ENCODE data around the gene CCDC157.

The CCDC157 gene

GRCh38 chr22:30423959-30424533 lies 67.2 kb downstream of the CCDC157 start:
- Histone ChIP-seq H3K4me3 (ENCODE audit: severe bottlenecking) (peak overlapping the region; percentile 59), H3K36me3 (ENCODE audit: low read depth) (peaks cover 55% of the 10 kb centered on the region), H3K4me1 (ENCODE audit: insufficient read depth, poor library complexity, severe bottlenecking) (peaks cover 36% of the 10 kb centered on the region), H3K27me3 (ENCODE audit: insufficient read depth, poor library complexity, severe bottlenecking) (no peaks in the 10 kb centered on the region), H3K27ac (ENCODE audit: poor library complexity, severe bottlenecking) (peak overlapping the region; percentile 99), H3K9me3 (ENCODE audit: severe bottlenecking) (no peaks in the 10 kb centered on the region)
- peak; percentile 99 for DNase-seq (ENCODE audit: low spot score)
- peak; percentile 68 for ATAC-seq (ENCODE audit: low read depth)
- no peak for TF ChIP-seq CTCF (IDR thresholded peaks at IDR 0.05; ENCODE audit: poor library complexity, severe bottlenecking)

DNA sequence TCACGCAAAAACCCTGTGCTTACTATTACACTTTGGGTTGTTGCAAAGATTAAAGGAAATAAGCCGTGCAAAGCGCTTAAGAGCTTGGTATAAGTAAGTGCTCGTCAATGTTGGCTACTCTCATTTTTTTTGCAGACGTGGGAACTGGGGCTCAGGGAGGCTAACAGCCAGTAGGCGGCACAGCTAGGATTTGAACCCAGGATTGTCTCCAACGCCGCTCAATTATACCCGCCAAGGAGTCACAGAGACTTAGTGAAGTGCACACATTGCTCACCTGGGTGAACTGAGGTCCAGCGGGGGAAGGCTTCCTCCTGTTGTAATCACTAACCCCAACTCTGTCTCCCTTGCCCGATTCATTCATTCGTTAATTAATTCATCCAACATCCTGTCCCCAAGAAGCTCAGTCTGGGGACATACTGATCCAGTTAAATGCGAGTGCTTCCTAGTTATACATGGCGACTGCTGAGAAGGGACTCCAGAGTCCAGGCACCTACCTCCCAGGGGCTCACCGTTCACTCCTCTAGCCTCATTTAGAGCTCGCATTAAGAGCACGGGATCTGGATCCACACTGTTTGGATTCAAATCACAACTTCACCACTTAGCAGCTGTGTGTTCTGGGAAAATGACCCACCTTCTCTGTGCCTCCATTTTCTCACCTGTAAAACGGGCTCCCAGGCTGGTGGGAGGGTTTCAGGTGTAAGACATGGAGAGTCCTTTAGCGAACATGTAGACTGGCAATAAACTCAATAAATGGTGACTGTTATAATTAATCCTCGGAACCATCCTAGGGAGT lies 67.9 kb downstream of the CCDC157 start:
- Histone ChIP-seq H3K27me3 (ENCODE audit: insufficient read depth, poor library complexity, severe bottlenecking) (no peaks in the 10 kb centered on the region), H3K36me3 (ENCODE audit: low read depth) (peaks cover 48% of the 10 kb centered on the region), H3K9me3 (ENCODE audit: severe bottlenecking) (no peaks in the 10 kb centered on the region), H3K27ac (ENCODE audit: poor library complexity, severe bottlenecking) (peak overlapping the region; percentile 99), H3K4me1 (ENCODE audit: insufficient read depth, poor library complexity, severe bottlenecking) (peaks cover 36% of the 10 kb centered on the region), H3K4me3 (ENCODE audit: severe bottlenecking) (peak overlapping the region; percentile 59)
- TF ChIP-seq CTCF (IDR thresholded peaks at IDR 0.05; ENCODE audit: poor library complexity, severe bottlenecking): no peak
- DNase-seq (ENCODE audit: low spot score) (no peak), ATAC-seq (ENCODE audit: low read depth) (no peak)

- no peak for ATAC-seq (ENCODE audit: low read depth)
- H3K27me3 ChIP-seq (ENCODE audit: insufficient read depth, poor library complexity, severe bottlenecking): no peaks in the 10 kb centered on the region
- no peaks in the 10 kb centered on the region for H3K9me3 ChIP-seq (ENCODE audit: severe bottlenecking)
- peak overlapping the region; percentile 59 for H3K4me3 ChIP-seq (ENCODE audit: severe bottlenecking)
- no peak for TF ChIP-seq CTCF (IDR thresholded peaks at IDR 0.05; ENCODE audit: poor library complexity, severe bottlenecking)
- DNase-seq (ENCODE audit: low spot score): no peak
- H3K4me1 ChIP-seq (ENCODE audit: insufficient read depth, poor library complexity, severe bottlenecking): peaks cover 30% of the 10 kb centered on the region
- peak overlapping the region; percentile 99 for H3K27ac ChIP-seq (ENCODE audit: poor library complexity, severe bottlenecking)
- H3K36me3 ChIP-seq (ENCODE audit: low read depth): peaks cover 43% of the 10 kb centered on the region
These were observed 68.5 kb downstream of the CCDC157 start for GRCh38 chr22:30425327-30425615.

DNA sequence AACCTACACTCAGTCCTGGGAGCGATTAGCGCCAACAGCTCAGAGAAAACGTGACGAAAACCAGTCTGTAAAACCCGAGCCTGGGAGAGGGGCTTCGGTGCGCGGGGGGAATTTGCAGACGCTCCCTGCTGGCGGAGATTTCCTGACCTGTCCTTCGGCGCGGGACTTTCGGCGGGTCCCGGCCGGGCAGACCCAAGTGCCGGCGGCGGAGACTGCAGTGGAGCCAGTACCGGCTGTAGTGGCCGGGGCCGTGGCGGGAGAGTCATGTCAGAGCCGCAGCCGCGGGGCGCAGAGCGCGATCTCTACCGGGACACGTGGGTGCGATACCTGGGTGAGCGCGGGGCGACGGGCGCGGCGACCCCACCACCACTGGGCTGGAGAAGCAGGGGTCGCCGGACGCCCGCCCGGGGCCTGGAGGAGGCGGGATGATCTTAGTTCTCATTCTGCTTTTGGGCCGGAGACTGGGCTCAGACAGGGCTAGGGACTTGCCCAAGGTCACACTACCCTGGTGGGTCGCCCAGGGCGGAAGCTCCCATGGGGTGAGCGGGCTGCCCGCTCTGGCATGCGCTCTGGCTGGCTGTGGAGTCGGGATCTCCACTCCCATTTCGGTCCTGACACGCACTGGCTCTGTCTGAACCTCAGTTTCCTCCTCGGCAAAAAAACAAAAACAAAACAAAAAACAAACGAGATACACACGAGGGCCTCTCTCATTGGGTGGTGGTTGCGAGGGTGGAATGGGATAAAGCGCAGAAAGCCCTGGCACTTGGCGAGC lies 69.0 kb downstream of the CCDC157 start, which contains the start of gene MTFP1:
MTFP1 (plus strand) TSS at position 153 of the 772 bp plus-strand sequence; CDS start at position 265, 112 bp downstream.
- no peaks in the 10 kb centered on the region for H3K27me3 ChIP-seq (ENCODE audit: insufficient read depth, poor library complexity, severe bottlenecking)
- ATAC-seq (ENCODE audit: low read depth) (peak; percentile 6; the same call in 2 of the 3 replicates), DNase-seq (ENCODE audit: low spot score) (peak; percentile 74)
- H3K36me3 ChIP-seq (ENCODE audit: low read depth): peaks cover 39% of the 10 kb centered on the region
- H3K4me3 ChIP-seq (ENCODE audit: severe bottlenecking): peak within 1 kb of the TSS; percentile 59
- H3K9me3 ChIP-seq (ENCODE audit: severe bottlenecking): no peaks in the 10 kb centered on the region
- peak within 1 kb of the TSS; percentile 99 for H3K27ac ChIP-seq (ENCODE audit: poor library complexity, severe bottlenecking)
- TF ChIP-seq CTCF (IDR thresholded peaks at IDR 0.05; ENCODE audit: poor library complexity, severe bottlenecking): no peak
- H3K4me1 ChIP-seq (ENCODE audit: insufficient read depth, poor library complexity, severe bottlenecking): peaks cover 25% of the 10 kb centered on the region

Data from RWPE2 (cell line).